ENCODE data around the gene LZTS2.
A peak's percentile ranks its signal among the peaks of the same experiment; 100 is the strongest.

LZTS2 gene

DNA sequence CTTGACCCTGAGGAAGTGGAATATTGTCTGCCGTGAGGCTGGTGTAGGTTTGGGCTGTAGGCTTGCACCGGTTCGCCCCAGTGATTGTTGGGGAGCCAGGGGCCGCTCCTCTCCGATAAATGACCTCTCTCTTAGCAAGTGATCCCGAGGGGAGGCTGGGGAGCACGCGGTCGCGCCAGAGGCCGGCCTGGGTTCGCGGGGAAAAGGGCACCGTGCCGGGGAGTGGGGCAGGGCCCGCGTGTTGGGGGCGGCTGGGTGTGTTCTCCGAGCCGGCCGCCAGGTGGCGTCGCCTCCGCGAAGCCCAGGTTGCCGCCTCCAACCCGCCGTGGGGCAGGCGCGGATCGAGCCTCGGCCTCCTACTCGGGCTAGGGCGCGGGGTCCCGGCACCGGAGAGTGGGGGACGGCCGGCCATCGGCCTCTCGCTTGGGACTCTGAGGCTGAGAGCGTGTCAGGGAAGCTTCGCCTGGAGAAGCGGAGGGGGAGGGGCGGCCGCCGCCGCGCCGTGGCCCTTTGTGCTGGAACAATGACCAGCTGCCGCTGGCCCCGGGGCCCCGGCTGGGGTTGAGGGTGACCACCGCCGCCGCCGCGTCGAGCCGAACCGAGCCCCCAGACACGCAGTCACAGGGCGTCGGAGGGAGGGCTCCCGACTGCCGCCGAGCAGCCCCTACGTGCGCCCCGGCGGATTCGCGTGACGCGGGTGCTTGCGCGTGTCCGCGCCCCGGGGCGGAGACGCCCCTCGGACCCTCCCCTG lies 442 bp upstream of the LZTS2 start:
- DNase-seq, result peak; percentile 91

DNA sequence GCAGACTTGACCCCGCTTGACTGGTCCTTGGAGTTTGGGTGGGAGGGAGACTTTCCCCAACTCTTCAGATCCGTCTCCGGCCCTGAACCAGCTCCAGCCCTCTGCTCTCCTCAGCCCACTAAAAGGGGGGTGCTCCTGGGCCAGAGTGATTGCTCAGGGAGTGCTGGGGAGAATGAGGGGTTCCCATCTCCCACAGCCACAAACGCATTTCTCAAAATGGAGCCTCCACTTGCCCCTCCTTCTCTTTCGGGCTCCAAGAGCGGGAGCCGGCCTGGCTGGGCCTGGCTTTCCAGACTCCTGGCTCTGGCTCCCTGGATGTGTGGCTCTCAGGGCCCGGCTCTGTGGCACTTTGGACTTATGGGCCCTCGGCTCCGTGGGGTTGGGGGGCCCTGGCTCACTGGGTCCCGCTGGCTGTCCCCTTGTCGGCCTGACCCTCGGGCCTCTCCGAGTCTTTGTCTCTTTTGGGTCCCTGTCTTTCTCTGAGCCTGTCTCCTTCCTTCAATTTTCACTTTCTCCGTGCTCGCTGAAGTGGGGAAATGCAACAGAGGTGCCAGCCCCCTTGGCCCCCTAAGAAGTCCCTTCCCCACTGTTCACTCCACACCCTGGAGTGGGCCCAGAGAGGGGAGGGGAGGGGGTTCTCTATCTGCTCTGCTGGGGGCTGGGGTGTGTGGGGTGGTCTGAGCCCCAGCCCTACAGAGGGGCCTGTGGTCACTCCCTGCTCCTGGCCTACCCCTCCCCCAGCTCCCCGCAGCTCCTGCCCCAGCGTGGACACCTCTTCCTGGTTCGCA lies 713 bp downstream of the LZTS2 start:
- DNase-seq, result peak; percentile 60

DNA sequence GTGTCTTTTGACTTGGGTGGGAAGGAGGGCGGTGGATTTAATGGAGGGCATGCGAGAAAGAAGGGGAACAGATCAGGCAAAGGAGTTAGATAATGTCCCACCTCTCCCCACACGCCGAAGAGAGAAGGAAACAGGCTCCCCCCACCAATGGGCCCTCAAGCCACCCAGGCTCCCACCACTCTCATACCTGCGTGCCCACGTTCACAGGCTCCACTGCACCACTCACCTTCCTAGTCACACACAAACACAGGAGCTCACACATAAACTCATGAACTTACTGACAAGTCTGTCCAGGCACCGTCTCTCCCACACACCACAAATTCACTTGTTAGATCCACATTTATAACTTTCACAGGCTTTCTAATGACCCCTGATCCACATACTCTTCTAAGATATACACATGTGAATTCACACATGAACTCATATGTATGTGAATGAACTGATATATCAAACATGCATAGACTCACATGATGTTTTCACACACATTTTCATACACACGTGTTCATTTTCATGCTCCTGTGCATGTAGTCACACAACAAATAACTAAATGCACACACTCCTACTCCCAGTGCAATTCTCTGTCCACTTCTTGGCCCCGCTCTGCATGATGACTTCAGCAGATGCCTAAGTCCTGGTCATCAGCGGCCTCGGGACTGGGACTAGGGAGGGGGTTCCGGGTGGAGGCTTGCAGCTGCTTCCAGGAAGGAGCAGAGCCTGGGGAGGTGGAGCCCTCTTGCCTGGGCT lies 1.5 kb downstream of the LZTS2 start:
- peak; percentile 93 for DNase-seq

DNA sequence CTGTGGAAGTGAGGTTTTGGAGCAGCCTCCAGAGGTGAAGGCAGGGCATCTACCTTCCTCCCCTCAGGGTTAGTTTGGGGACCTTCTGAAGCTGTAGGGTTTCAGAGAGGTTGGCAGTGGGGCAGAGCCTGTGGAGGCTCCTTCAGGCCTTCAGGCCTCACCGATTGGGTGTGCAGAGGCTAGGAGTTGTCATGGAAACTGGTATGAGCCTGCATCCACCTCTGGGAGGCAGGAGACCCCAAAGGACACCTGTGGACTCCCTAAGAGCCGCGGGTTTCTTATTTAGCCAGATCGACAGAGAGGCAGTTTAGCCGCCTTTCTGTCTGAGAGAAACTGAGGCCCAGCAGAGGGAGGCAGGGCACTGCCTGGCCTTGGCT lies 2.0 kb downstream of the LZTS2 start:
- no peak for DNase-seq

DNA sequence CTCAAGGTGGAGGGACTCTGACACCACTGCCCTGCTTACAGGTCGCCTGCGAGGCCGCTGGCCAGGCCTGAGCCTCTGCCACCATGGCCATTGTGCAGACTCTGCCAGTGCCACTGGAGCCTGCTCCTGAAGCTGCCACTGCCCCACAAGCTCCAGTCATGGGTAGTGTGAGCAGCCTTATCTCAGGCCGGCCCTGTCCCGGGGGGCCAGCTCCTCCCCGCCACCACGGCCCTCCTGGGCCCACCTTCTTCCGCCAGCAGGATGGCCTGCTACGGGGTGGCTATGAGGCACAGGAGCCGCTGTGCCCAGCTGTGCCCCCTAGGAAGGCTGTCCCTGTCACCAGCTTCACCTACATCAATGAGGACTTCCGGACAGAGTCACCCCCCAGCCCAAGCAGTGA lies 2.8 kb downstream of the LZTS2 start:
- no peak for DNase-seq

DNA sequence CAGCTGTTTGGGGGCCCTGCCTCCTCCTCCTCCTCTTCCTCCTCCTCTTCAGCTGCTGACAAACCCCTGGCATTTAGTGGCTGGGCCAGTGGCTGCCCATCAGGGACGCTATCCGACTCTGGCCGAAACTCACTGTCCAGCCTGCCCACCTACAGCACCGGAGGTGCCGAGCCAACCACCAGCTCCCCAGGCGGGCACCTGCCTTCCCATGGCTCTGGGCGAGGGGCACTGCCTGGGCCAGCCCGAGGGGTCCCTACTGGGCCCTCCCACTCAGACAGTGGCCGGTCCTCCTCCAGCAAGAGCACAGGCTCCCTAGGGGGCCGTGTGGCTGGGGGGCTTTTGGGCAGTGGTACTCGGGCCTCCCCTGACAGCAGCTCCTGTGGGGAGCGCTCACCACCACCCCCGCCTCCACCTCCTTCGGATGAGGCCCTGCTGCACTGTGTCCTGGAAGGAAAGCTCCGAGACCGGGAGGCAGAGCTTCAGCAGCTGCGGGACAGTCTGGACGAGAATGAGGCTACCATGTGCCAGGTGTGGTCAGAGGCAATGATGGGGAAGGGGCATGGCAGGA lies 4.1 kb downstream of the LZTS2 start:
- peak; percentile 12 for DNase-seq

DNA sequence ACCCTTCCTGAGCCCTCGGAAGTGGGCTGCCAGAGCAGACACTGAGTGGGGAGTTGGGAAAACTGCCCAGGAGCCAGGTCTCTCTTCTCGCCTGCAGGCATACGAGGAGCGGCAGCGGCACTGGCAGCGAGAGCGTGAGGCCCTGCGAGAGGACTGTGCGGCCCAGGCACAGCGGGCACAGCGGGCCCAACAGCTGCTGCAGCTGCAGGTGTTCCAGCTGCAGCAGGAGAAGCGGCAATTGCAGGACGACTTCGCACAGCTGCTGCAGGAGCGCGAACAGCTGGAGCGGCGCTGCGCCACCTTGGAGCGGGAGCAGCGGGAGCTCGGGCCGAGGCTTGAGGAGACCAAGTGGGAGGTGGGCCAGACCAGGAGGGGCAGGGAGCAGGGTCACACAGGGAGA lies 5.8 kb downstream of the LZTS2 start:
- DNase-seq, result peak; percentile 18

DNA sequence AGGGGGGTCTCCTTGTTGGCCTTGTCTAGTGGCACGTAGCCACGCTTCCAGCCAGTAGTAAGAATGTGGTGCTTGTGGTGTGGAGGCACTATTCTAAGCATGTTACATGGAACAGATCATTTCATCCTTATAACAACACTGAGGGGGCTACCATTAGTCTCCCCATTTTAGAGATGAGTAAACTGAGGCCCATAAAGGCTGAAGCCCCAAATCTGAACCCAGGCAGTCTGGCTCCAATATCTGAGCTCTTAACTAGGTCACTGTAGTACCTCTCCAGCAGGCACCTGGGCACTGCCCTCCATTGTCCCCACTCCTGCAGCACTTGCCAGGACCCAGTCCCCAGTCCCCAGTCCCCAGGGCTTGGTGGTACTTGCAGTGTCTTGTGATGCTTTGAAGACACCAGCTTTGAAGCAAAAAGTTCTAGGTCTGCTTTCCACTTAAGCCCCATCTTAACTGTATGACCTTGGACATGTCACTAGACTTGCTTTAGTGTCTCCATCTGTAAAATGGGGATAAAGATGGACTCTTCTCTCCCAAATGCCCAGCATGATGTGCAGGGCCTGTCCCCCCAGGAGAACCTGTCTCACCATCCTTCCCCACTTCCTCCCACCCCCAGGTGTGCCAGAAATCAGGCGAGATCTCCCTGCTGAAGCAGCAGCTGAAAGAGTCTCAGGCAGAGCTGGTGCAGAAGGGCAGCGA lies 6.4 kb downstream of the LZTS2 start:
- no peak for DNase-seq

DNA sequence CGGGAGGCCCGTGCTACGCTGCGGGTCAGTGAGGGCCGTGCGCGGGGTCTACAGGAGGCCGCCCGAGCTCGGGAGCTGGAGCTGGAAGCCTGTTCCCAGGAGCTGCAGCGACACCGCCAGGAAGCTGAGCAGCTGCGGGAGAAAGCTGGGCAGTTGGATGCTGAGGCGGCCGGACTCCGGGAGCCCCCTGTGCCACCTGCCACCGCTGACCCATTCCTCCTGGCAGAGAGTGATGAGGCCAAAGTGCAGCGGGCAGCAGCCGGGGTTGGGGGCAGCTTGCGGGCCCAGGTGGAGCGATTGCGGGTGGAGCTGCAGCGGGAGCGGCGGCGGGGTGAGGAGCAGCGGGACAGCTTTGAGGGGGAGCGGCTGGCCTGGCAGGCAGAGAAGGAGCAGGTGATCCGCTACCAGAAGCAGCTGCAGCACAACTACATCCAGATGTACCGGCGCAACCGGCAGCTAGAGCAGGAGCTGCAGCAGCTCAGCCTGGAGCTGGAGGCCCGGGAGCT lies 7.0 kb downstream of the LZTS2 start:
- peak; percentile 74 for DNase-seq

DNA sequence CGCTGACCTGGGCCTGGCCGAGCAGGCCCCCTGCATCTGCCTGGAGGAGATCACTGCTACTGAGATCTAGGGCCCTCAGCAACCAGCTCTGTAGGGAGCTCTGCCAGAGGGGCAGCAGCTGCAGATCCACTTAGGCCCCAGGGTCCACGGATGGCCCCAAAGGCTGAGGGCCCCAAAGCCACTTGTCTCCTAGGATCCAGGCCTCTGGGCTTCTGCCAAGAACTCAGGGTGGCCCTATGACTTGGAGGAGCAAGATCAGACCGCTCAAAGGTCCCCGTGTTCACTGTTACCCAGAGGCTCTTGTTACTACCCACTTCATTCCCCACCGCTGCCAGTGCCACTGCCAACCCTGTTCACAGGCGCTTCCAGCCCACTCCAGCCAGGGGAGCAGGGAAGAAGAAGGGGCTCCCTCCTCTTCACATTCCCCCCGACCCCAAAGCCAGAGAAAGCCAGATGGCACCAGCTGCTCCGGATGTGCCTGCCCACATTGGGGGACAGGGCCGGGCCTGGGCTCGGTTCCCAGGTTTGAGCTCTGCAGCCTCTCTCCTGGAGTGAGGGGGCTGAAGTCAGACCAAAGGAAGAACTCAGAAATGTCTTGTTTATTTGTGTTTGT lies 7.6 kb downstream of the LZTS2 start:
- DNase-seq, result peak; percentile 60

DNA sequence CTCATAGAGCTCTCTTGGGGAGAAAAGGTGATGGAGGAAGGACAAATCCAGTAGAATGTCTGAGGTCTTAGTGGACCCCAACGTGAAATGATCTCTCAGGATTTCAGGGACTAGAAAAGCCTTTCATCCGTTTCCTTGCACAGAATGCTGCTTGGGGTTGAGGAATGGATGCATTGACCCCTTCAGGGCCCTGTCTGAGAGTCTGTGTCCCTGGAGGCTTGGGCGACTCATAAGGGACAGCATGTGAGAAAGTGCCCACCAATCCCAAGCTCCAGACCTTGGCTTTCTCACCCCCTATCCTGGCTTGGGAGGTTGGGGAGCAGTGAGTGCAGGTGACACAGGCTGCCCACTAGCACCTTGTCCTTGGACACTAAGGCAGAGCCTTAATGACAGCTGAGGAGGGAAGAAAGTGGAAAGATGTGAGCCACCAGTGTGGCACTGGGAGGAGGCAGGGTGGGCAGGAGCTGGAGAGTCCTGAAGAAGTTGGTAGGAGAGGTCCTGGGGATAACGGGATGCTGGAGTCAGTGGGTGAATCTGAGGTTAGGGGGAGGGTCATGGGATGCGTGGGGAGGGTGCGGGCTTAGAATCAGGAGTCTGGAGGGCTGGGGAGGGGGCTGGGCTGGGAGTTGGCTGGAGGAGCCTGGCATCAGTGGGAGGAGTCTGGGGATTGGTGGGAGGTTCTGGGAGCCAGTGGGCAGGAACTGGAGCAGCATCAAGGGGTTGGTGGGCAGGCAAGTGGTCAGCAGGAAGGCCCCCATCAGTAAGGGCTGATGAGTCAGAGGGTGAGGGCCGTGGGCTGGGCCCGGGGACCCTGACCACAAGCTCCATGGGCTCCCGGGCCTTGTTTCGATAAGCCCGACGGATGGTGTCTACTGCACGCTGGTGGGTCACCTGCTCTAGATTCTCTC lies 8.6 kb downstream of the LZTS2 start:
- DNase-seq, result no peak

DNA sequence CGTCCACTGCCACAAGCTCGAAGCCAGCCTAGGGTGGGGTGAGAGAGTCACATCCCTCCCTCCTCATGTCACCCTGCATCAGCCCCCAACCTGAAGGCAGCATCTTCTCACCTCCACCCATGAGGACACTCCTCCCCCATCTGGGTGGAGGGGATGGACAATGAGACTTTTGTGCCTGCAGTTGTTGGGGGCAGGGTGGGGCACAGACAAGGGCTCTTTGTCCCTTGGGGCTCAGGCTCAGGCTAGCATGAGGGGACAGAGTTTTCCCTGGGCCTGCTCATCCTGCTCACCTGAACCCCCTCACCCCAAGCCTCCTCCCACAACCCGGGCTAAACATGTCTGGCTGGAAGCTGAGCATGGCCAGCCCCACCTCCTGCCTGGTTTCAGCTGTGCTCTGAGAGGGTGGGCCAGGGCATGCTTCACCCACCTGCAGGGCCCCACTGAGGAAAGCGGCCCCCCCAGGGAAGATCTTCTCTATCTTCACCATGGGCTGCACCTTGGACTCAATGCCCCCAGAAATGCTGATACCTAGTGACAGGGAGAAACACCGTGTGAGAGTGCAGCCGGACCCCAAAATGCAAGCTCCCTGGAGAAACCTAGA lies 9.3 kb downstream of the LZTS2 start:
- DNase-seq, result no peak

DNA sequence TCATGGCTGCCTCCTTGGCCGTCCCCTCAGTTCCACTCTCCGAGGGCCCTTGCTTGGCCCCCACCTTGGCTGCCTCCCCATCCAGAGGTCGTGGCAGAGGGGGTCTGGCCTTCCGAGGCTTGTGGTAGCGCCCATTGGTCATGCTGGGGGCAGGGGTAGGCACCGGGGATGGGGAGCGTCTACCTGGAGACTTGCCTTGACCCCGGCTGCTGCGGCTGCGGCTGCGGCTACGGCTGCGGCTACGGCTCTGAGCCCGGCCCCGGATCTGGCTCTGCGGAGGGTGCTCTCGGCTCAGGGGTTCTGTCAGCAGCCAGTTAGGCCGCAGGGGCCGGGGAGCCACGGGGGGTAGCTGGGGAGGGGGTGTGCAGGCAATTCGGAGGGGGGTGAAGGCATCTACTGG lies 10.7 kb downstream of the LZTS2 start:
- peak; percentile 11 for DNase-seq

DNA sequence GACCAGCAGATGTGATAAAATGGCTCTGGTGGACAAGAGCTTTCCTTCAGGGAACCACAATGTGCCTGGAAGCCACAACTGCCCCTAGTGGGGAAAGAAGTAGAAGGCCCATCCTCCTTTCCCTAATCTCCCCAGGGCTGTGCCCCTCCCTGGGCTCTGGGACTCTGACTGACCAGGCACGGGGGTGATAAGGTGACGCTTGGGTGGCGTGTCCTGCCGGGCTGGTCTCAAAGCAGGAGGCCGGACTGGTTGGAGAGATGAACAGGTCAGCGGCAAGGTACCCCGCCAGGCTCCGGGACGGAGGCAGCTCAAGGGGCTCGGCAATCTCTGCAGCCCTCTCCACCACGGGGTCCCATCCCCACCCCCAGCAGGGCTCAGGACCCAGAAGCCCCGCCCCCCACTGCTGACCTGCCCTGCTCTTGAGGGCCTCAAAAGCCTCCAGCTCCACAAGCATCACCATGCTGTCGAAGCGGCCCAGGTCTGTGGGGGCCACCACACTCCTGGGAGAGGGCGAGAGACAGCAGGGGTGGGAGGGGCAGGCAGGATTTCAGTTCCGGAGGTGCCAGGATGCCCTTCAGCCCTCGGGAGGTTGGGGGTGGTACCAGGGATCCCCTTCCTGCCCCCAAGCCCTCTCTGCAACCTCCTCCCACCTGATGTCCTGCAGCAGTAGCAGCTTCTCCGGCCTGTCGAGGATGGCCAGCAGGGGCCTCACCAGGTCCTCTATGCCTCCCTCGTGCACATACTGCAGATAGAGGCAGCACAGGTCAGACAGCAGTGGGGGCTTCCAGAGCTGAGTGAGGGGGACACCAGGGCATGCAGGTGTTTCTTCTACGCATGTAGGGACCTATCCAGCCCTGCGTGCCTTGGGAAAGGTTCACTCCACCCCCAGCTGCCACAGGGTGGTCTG lies 12.2 kb downstream of the LZTS2 start:
- DNase-seq, result peak; percentile 20

DNA sequence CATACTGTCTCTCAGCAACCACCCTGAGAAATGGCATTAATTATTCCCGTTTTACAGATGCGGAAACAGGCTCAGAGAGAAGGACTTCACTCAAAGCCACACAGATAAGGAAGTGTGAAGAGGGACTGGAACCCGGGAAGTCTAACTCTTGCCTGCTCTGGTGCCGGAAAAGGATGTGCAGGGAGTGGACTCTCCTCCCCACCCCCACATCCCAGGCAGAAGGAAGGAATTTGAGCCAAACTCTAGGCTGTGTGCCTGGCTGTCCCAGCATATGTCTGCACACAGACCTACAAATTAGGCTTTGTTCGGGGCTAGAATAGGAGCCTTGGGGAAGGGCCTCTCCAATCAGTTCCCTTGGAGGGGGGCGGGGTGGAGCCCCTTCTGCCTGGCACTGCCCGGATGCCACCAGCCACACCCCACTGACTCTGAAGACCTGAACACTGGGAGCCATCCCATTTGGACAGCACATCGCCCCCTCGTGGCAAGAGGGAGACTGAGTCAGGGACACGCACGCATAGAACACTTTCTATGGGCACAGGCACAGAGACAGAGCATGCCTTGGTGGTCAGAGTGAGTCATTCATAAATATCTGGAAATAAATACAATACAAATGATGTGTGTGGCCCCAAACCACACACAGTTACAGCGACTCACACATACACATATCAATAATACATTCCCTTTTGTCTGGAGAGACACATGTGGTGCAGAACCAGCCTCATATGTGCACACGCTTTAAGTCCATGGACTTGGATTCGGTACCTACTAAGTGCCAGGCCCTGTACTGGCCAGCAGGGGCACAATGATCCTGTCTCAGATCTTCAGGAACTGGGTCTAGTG lies 13.1 kb downstream of the LZTS2 start:
- peak; percentile 88 for DNase-seq

DNA sequence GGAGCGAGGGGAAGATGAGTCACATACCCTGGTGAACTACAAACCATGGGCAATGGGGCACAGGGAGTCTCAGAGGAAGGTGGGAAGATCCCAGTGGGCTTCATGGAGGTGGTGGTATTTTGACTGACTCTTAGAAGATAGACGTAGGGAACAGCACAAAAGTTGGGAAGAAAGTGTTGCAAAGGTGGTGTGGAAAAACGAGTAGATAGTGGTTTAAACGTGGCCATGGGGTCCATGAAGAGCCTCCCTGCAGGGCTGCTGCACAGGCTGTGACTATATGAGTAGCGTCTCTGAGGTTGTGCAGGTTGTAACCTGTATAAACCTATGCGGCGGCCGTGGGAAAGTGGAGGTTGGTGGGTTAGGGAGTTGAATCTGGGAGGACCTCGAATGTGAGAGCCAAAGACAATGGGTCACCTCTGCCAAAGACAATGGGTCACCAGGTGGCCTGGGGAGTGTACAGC lies 13.8 kb downstream of the LZTS2 start:
- peak; percentile 17 for DNase-seq

DNA sequence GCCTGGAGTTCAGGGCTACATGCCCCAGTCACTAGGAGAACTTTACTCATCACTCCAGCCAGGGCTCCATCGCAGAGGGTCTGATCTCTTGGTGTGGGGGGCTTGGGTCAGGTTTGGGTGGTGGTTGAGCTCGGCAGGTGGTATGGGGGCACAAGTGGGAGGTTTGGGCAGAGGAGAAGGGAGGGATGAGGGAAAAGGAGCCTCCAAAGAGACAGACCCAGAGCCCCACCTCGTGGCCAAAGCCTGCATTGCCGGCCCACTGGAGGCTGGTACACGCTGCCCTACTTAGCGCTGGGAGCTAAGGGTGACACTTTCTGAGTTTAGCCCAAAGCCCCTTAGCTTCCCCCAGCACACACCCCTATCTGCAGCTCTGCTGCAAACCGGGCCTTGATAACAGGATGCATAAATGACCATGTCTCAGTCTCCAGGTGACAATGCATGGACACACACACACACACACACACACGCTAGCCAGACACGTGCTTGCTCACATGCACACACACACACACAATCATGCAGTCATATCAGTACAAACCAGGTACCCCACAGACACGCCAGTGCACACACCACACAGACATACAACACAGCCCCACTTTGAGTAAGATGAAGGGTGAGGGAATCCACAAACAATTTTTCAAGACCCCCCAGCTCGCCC lies 14.7 kb downstream of the LZTS2 start:
- DNase-seq, result peak; percentile 86
